ENCODE data around the gene MEGF8. TPM values are rescaled to one million over a fixed set of nuclear protein-coding genes. Genes with fewer than 3 reads are reported as not detected.

MEGF8 gene
- total and polyA plus RNA-seq, 9 of the 15 experiments (the other 6 are each of a cell fraction or from before 2014, with no cell fraction given), result 0.28 to 13.1 (median 3.0) TPM

GRCh38 chr19:42284066-42284501 is 41.4 kb upstream of the MEGF8 start (continued):
- TF ChIP-seq CBX5 (IDR thresholded peaks at IDR 0.05; ENCODE audit: borderline replicate concordance, low read depth) (no peak), E2F6 (IDR thresholded peaks at IDR 0.05; ENCODE audit: borderline replicate concordance in 1 of 2, extremely low read depth in 1 of 2, insufficient read depth in 1 of 2, insufficient read length in 1 of 2, low read depth in 1 of 2, low read length in 1 of 2, poor library complexity in 1 of 2, severe bottlenecking in 1 of 2) (peak in 1 of 2 experiments; percentile 49), ZNF511 (CRISPR knock-in tag; IDR thresholded peaks at IDR 0.05) (no peak), THAP12 (CRISPR knock-in tag; IDR thresholded peaks at IDR 0.05) (peak; percentile 76), ZC3H4 (CRISPR knock-in tag; IDR thresholded peaks at IDR 0.05; ENCODE audit: borderline replicate concordance) (no peak), PHF8 (IDR thresholded peaks at IDR 0.05; ENCODE audit: borderline replicate concordance, low read length) (peak; percentile 77; the same call in 1 of the 2 replicates), RB1 (IDR thresholded peaks at IDR 0.05; ENCODE audit: low read depth) (peak; percentile 81; the same call in 1 of the 2 replicates), GABPA (tag; conservative IDR thresholded peaks at IDR 0.05; ENCODE audit: low read depth) (peak; percentile 37; the same call in 1 of the 2 replicates), VEZF1 (CRISPR knock-in tag; IDR thresholded peaks at IDR 0.05) (peak; percentile 99), CHCHD3 (CRISPR knock-in tag; IDR thresholded peaks at IDR 0.05) (no peak), PYGO2 (tag; IDR thresholded peaks at IDR 0.05) (no peak)

Measured in K562 (cell line).